Stomach (tissue), 4 donors: ENCODE measurements around the gene MYD88.

Experiments used
- EP300 ChIP-seq: sonication (generic); formaldehyde crosslinking; IDR thresholded peaks from one replicate; pipeline ENCODE4 v1.6.1; 2017; ENCODE audit warnings: antibody characterized with exemption
- POLR2A ChIP-seq, 4 donors: fragments of 450-650 bp; IDR thresholded peaks; one replicate each; pipeline ENCODE4 v1.6.1; 2016; ENCODE audit warnings: antibody characterized with exemption in 4 of 4, control low read depth in 2 of 4, mild to moderate bottlenecking in 1 of 4, moderate library complexity in 1 of 4
- POLR2AphosphoS5 ChIP-seq, 3 donors: sonication (generic); formaldehyde crosslinking; IDR thresholded peaks; one replicate each; pipeline ENCODE4 v1.6.1; 2016; ENCODE audit warnings: antibody characterized with exemption in 3 of 3
- TF ChIP-seq, protein P1 (sequence below), 7 experiments: fragments of 450-650 bp in 4 of 7; fragments of 200-600 bp in 3 of 7; sonication (generic) in 3 of 7; IDR thresholded peaks; one replicate each; pipeline ENCODE4 v1.5.1; 2016 to 2019; ENCODE audit warnings: antibody characterized with exemption in 7 of 7, control low read depth in 2 of 7, mild to moderate bottlenecking in 1 of 7

GRCh38 chr3:38169027-38169317, 30.5 kb downstream of the MYD88 start:
- TF ChIP-seq EP300 = no peak
- TF ChIP-seq POLR2AphosphoS5 (IDR thresholded peaks at IDR 0.05) = no peak
- no peak for TF ChIP-seq POLR2A (IDR thresholded peaks at IDR 0.05)
- TF ChIP-seq, protein P1, sequence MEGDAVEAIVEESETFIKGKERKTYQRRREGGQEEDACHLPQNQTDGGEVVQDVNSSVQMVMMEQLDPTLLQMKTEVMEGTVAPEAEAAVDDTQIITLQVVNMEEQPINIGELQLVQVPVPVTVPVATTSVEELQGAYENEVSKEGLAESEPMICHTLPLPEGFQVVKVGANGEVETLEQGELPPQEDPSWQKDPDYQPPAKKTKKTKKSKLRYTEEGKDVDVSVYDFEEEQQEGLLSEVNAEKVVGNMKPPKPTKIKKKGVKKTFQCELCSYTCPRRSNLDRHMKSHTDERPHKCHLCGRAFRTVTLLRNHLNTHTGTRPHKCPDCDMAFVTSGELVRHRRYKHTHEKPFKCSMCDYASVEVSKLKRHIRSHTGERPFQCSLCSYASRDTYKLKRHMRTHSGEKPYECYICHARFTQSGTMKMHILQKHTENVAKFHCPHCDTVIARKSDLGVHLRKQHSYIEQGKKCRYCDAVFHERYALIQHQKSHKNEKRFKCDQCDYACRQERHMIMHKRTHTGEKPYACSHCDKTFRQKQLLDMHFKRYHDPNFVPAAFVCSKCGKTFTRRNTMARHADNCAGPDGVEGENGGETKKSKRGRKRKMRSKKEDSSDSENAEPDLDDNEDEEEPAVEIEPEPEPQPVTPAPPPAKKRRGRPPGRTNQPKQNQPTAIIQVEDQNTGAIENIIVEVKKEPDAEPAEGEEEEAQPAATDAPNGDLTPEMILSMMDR (IDR thresholded peaks at IDR 0.05) = no peak
